ENCODE results near the gene WWOX. TPM values are rescaled to one million over a fixed set of nuclear protein-coding genes. Genes with fewer than 3 reads are reported as not detected.

Gene WWOX
- total and polyA plus RNA-seq, 2 of the 8 experiments (the other 6 are each of a cell fraction or from before 2014, with no cell fraction given) = 5.4 to 16.7 TPM

- H3K4me2 ChIP-seq (ENCODE audit: insufficient read depth in 1 of 2, low read depth in 2 of 2, low read length in 2 of 2) = no peak overlapping the region
- no peak overlapping the region for H3K18ac ChIP-seq (ENCODE audit: extremely low read depth, low read length)
- H4K20me1 ChIP-seq (replicated peaks in 1 of 2; ENCODE audit: control insufficient read depth in 1 of 2, insufficient read depth in 2 of 2, low read length in 2 of 2) = no peaks in the 10 kb centered on the region
- no peaks in the 10 kb centered on the region for H3K9me3 ChIP-seq (ENCODE audit: insufficient read depth in 2 of 2, low read depth in 1 of 2, low read length in 1 of 2)
- no peaks in the 10 kb centered on the region for H3K79me2 ChIP-seq (ENCODE audit: control insufficient read depth in 1 of 2, insufficient read depth in 2 of 2, low read length in 2 of 2)
- ChIA-PET POLR2A (ENCODE audit: partially characterized antibody) (no interaction called here), CTCF (ENCODE audit: partially characterized antibody) (interaction anchor here (1.1 kb wide), 1 partner anchor 8 kb away, joined by 3 read pairs; no protein-coding TSS in a partner anchor)
- no peak overlapping the region for H3K27ac ChIP-seq (ENCODE audit: low read depth, low read length)
- H3K23me2 ChIP-seq (ENCODE audit: low read depth, low read length) = no peaks in the 10 kb centered on the region
- H3K36me3 ChIP-seq (ENCODE audit: control insufficient read depth in 2 of 4, insufficient read depth in 4 of 4, low read length in 3 of 4) = no peaks in the 10 kb centered on the region
- H4K91ac ChIP-seq (replicated peaks; ENCODE audit: insufficient read length, low read length) = no peak overlapping the region
- H2BK12ac ChIP-seq (ENCODE audit: low read depth, low read length) = no peak overlapping the region
- no peak overlapping the region for H4K8ac ChIP-seq (ENCODE audit: extremely low read depth, insufficient read depth, low read length)
- no peak overlapping the region for H3K23ac ChIP-seq (ENCODE audit: insufficient read length)
- no peak overlapping the region for H2BK20ac ChIP-seq (ENCODE audit: low read length)
- H3K27me3 ChIP-seq (replicated peaks in 1 of 4; ENCODE audit: control insufficient read depth in 3 of 4, extremely low read depth in 1 of 4, insufficient read depth in 3 of 4, low read length in 3 of 4) = no peaks in the 10 kb centered on the region
- no peak overlapping the region for H2BK5ac ChIP-seq (ENCODE audit: low read depth, low read length)
- H3K4me1 ChIP-seq (replicated peaks in 1 of 4; ENCODE audit: control insufficient read depth in 3 of 4, insufficient read depth in 4 of 4, low read length in 3 of 4) = peaks cover 0 to 10% (median 3%) of the 10 kb centered on the region in 4 experiments; a peak in 4 of 7 replicates
- H3K56ac ChIP-seq (replicated peaks; ENCODE audit: insufficient read length, low read depth, low read length) = no peak overlapping the region
- no peak overlapping the region for H3K4ac ChIP-seq (replicated peaks; ENCODE audit: insufficient read length, low read depth, low read length)
- no peak overlapping the region for H4K5ac ChIP-seq (ENCODE audit: insufficient read length, low read depth, low read length)
- TF ChIP-seq POLR2A (IDR thresholded peaks at IDR 0.05; ENCODE audit: control extremely low read depth in 1 of 2, low read depth in 2 of 2, low read length in 2 of 2) (no peak), EZH2 (IDR thresholded peaks at IDR 0.05; ENCODE audit: low read depth, low read length, severe bottlenecking) (no peak), SP1 (IDR thresholded peaks at IDR 0.05; ENCODE audit: low read depth, low read length) (no peak)
- 54% methylated on average over 8 of the region's 8 CpGs; no CpG with 5 or more reads in 1 of the 2 experiments for WGBS, 2 experiments (ENCODE audit: extremely low coverage in 1 of 2, insufficient coverage in 1 of 2, insufficient read length in 1 of 2, insufficient replicate concordance in 2 of 2, low coverage in 1 of 2, low lambda C conversion rate in 2 of 2, missing lambda C conversion rate in 1 of 2)
- FAIRE-seq (no peak), DNase-seq (ENCODE audit: low read depth in 1 of 2, low spot score in 2 of 2) (no peak)
- no peak overlapping the region for H3K14ac ChIP-seq (ENCODE audit: insufficient read length)
- H3K79me1 ChIP-seq (ENCODE audit: low read depth, low read length) = no peaks in the 10 kb centered on the region
- H2AK5ac ChIP-seq (ENCODE audit: low read depth, low read length) = no peak overlapping the region
- H3K4me3 ChIP-seq (ENCODE audit: extremely low read depth in 1 of 4, insufficient read depth in 2 of 4, low read depth in 3 of 4, low read length in 4 of 4) = no peak overlapping the region
- no peak overlapping the region for H2BK120ac ChIP-seq (replicated peaks; ENCODE audit: low read depth, low read length)
- H2AFZ ChIP-seq (ENCODE audit: low read length) = no peak overlapping the region
- no peak overlapping the region for H2BK15ac ChIP-seq (ENCODE audit: low read length)
- H3K9ac ChIP-seq (replicated peaks in 1 of 4; ENCODE audit: extremely low read depth in 1 of 4, low read depth in 3 of 4, low read length in 3 of 4) = no peak overlapping the region
Observed at GRCh38 chr16:78257376-78257728, 157.9 kb downstream of the WWOX start.

Data from H1 (cell line).